Erythroblast (primary cell): Measurements from ENCODE around the gene ERGIC1.

ENCODE experiments used
- GATA1 ChIP-seq: IDR thresholded peaks from 2 replicates; pipeline ENCODE4 v1.6.1; 2011; ENCODE audit warnings: low read depth, mild to moderate bottlenecking, control low read depth, low read length, moderate library complexity
- POLR2A ChIP-seq: IDR thresholded peaks from 2 replicates; pipeline ENCODE4 v1.6.1; 2011; ENCODE audit warnings: mild to moderate bottlenecking, low read length

- TF ChIP-seq POLR2A, result no peak
- TF ChIP-seq GATA1, result no peak
Observed at GRCh38 chr5:172904643-172905345, 70.7 kb downstream of the ERGIC1 start.
